ENCODE results near the gene ASIC5. TPM values are rescaled to one million over a fixed set of nuclear protein-coding genes. Genes with fewer than 3 reads are reported as not detected.
A peak's percentile ranks its signal among the peaks of the same experiment; 100 is the strongest.
"Not testable (repeated sequence)": the region's sequence is repeated elsewhere in the genome, so short reads cannot be mapped to it uniquely, and the experiment has no call there.

Gene ASIC5
- total and polyA plus RNA-seq, 4 donors, result not detected

- no peaks in the 10 kb centered on the region for H3K9me3 ChIP-seq (ENCODE audit: control insufficient read depth, insufficient read depth, low read length)
- no peak for DNase-seq (ENCODE audit: low read depth in 4 of 6, low spot score in 6 of 6)
- whole genome bisulfite sequencing (ENCODE audit: insufficient coverage), result no CpG with 5 or more reads among the region's 2 CpGs
- H3K27me3 ChIP-seq (ENCODE audit: control insufficient read depth, insufficient read depth, low read length), result no peaks in the 10 kb centered on the region
- no peak overlapping the region for H3K27ac ChIP-seq (ENCODE audit: low read depth, low read length)
- no peaks in the 10 kb centered on the region for H3K36me3 ChIP-seq (ENCODE audit: control insufficient read depth, insufficient read depth, low read length)
- no peaks in the 10 kb centered on the region for H3K4me1 ChIP-seq (ENCODE audit: control insufficient read depth, insufficient read depth, low read length)
- no peak overlapping the region for H3K4me3 ChIP-seq (ENCODE audit: low read depth, low read length)
These were observed 34.9 kb upstream of the ASIC5 start for GRCh38 chr4:155901013-155901412.

- Histone ChIP-seq H3K4me1 (ENCODE audit: control insufficient read depth, insufficient read depth, low read length) (no peaks in the 10 kb centered on the region), H3K36me3 (ENCODE audit: control insufficient read depth, insufficient read depth, low read length) (no peaks in the 10 kb centered on the region), H3K27me3 (ENCODE audit: control insufficient read depth, insufficient read depth, low read length) (no peaks in the 10 kb centered on the region), H3K4me3 (ENCODE audit: low read depth, low read length) (no peak overlapping the region), H3K27ac (ENCODE audit: low read depth, low read length) (no peak overlapping the region), H3K9me3 (ENCODE audit: control insufficient read depth, insufficient read depth, low read length) (no peaks in the 10 kb centered on the region)
- WGBS (ENCODE audit: insufficient coverage), result 67% methylated on average over 1 of the region's 1 CpG
- DNase-seq (ENCODE audit: low read depth in 4 of 6, low spot score in 6 of 6), result peak in 1 of 6 donors; percentile 23
These were observed 34.3 kb upstream of the ASIC5 start for GRCh38 chr4:155900381-155900780.

GRCh38 chr4:155899891-155900290 lies 33.8 kb upstream of the ASIC5 start:
- Histone ChIP-seq H3K36me3 (ENCODE audit: control insufficient read depth, insufficient read depth, low read length) (no peaks in the 10 kb centered on the region), H3K27ac (ENCODE audit: low read depth, low read length) (no peak overlapping the region), H3K4me3 (ENCODE audit: low read depth, low read length) (no peak overlapping the region), H3K9me3 (ENCODE audit: control insufficient read depth, insufficient read depth, low read length) (no peaks in the 10 kb centered on the region), H3K4me1 (ENCODE audit: control insufficient read depth, insufficient read depth, low read length) (no peaks in the 10 kb centered on the region), H3K27me3 (ENCODE audit: control insufficient read depth, insufficient read depth, low read length) (no peaks in the 10 kb centered on the region)
- DNase-seq (ENCODE audit: low read depth in 4 of 6, low spot score in 6 of 6), result no peak
- WGBS (ENCODE audit: insufficient coverage), result no CpG with 5 or more reads among the region's 3 CpGs

- not testable (repeated sequence) for H3K36me3 ChIP-seq (ENCODE audit: control insufficient read depth, insufficient read depth, low read length); H3K4me1 ChIP-seq (ENCODE audit: control insufficient read depth, insufficient read depth, low read length); H3K27ac ChIP-seq (ENCODE audit: low read depth, low read length); H3K27me3 ChIP-seq (ENCODE audit: control insufficient read depth, insufficient read depth, low read length); DNase-seq (ENCODE audit: low read depth in 4 of 6, low spot score in 6 of 6); H3K9me3 ChIP-seq (ENCODE audit: control insufficient read depth, insufficient read depth, low read length); H3K4me3 ChIP-seq (ENCODE audit: low read depth, low read length)
- WGBS (ENCODE audit: insufficient coverage), result no CpG with 5 or more reads among the region's 2 CpGs
These were observed 32.3 kb upstream of the ASIC5 start for GRCh38 chr4:155898371-155898770.

- no peaks in the 10 kb centered on the region for H3K27me3 ChIP-seq (ENCODE audit: control insufficient read depth, insufficient read depth, low read length)
- H3K4me3 ChIP-seq (ENCODE audit: low read depth, low read length), result no peak overlapping the region
- DNase-seq (ENCODE audit: low read depth in 4 of 6, low spot score in 6 of 6), result no peak
- H3K9me3 ChIP-seq (ENCODE audit: control insufficient read depth, insufficient read depth, low read length), result no peaks in the 10 kb centered on the region
- H3K36me3 ChIP-seq (ENCODE audit: control insufficient read depth, insufficient read depth, low read length), result no peaks in the 10 kb centered on the region
- no peak overlapping the region for H3K27ac ChIP-seq (ENCODE audit: low read depth, low read length)
- no peaks in the 10 kb centered on the region for H3K4me1 ChIP-seq (ENCODE audit: control insufficient read depth, insufficient read depth, low read length)
- 100% methylated on average over 1 of the region's 3 CpGs for WGBS (ENCODE audit: insufficient coverage)
These were observed 25.0 kb upstream of the ASIC5 start for GRCh38 chr4:155891058-155891457.

- no peaks in the 10 kb centered on the region for H3K4me1 ChIP-seq (ENCODE audit: control insufficient read depth, insufficient read depth, low read length)
- no peaks in the 10 kb centered on the region for H3K27me3 ChIP-seq (ENCODE audit: control insufficient read depth, insufficient read depth, low read length)
- no CpG with 5 or more reads among the region's 2 CpGs for WGBS (ENCODE audit: insufficient coverage)
- H3K4me3 ChIP-seq (ENCODE audit: low read depth, low read length), result no peak overlapping the region
- H3K36me3 ChIP-seq (ENCODE audit: control insufficient read depth, insufficient read depth, low read length), result no peaks in the 10 kb centered on the region
- no peak for DNase-seq (ENCODE audit: low read depth in 4 of 6, low spot score in 6 of 6)
- no peaks in the 10 kb centered on the region for H3K9me3 ChIP-seq (ENCODE audit: control insufficient read depth, insufficient read depth, low read length)
- no peak overlapping the region for H3K27ac ChIP-seq (ENCODE audit: low read depth, low read length)
These were observed 23.9 kb upstream of the ASIC5 start for GRCh38 chr4:155889946-155890345.

GRCh38 chr4:155889031-155889793 lies 23.1 kb upstream of the ASIC5 start:
- Histone ChIP-seq H3K9me3 (ENCODE audit: control insufficient read depth, insufficient read depth, low read length) (no peaks in the 10 kb centered on the region), H3K27me3 (ENCODE audit: control insufficient read depth, insufficient read depth, low read length) (no peaks in the 10 kb centered on the region), H3K4me1 (ENCODE audit: control insufficient read depth, insufficient read depth, low read length) (no peaks in the 10 kb centered on the region), H3K36me3 (ENCODE audit: control insufficient read depth, insufficient read depth, low read length) (no peaks in the 10 kb centered on the region), H3K27ac (ENCODE audit: low read depth, low read length) (no peak overlapping the region), H3K4me3 (ENCODE audit: low read depth, low read length) (no peak overlapping the region)
- peak in 2 of 6 donors; percentile 12 to 17 for DNase-seq (ENCODE audit: low read depth in 4 of 6, low spot score in 6 of 6)
- 58% methylated on average over 2 of the region's 5 CpGs for WGBS (ENCODE audit: insufficient coverage)

- H3K27me3 ChIP-seq (ENCODE audit: control insufficient read depth, insufficient read depth, low read length), result no peaks in the 10 kb centered on the region
- H3K4me3 ChIP-seq (ENCODE audit: low read depth, low read length), result no peak overlapping the region
- 100% methylated on average over 3 of the region's 6 CpGs for WGBS (ENCODE audit: insufficient coverage)
- no peaks in the 10 kb centered on the region for H3K9me3 ChIP-seq (ENCODE audit: control insufficient read depth, insufficient read depth, low read length)
- no peak overlapping the region for H3K27ac ChIP-seq (ENCODE audit: low read depth, low read length)
- no peak for DNase-seq (ENCODE audit: low read depth in 4 of 6, low spot score in 6 of 6)
- H3K36me3 ChIP-seq (ENCODE audit: control insufficient read depth, insufficient read depth, low read length), result no peaks in the 10 kb centered on the region
- H3K4me1 ChIP-seq (ENCODE audit: control insufficient read depth, insufficient read depth, low read length), result no peaks in the 10 kb centered on the region
These were observed 21.9 kb upstream of the ASIC5 start for GRCh38 chr4:155887847-155888570.

GRCh38 chr4:155887045-155887444 lies 21.0 kb upstream of the ASIC5 start:
- H3K4me3 ChIP-seq (ENCODE audit: low read depth, low read length), result no peak overlapping the region
- no CpG with 5 or more reads among the region's 1 CpG for whole genome bisulfite sequencing (ENCODE audit: insufficient coverage)
- no peaks in the 10 kb centered on the region for H3K27me3 ChIP-seq (ENCODE audit: control insufficient read depth, insufficient read depth, low read length)
- no peak for DNase-seq (ENCODE audit: low read depth in 4 of 6, low spot score in 6 of 6)
- no peaks in the 10 kb centered on the region for H3K4me1 ChIP-seq (ENCODE audit: control insufficient read depth, insufficient read depth, low read length)
- no peaks in the 10 kb centered on the region for H3K36me3 ChIP-seq (ENCODE audit: control insufficient read depth, insufficient read depth, low read length)
- no peaks in the 10 kb centered on the region for H3K9me3 ChIP-seq (ENCODE audit: control insufficient read depth, insufficient read depth, low read length)
- no peak overlapping the region for H3K27ac ChIP-seq (ENCODE audit: low read depth, low read length)

- Histone ChIP-seq H3K27ac (ENCODE audit: low read depth, low read length) (no peak overlapping the region), H3K9me3 (ENCODE audit: control insufficient read depth, insufficient read depth, low read length) (no peaks in the 10 kb centered on the region), H3K4me1 (ENCODE audit: control insufficient read depth, insufficient read depth, low read length) (no peaks in the 10 kb centered on the region), H3K36me3 (ENCODE audit: control insufficient read depth, insufficient read depth, low read length) (no peaks in the 10 kb centered on the region), H3K4me3 (ENCODE audit: low read depth, low read length) (no peak overlapping the region), H3K27me3 (ENCODE audit: control insufficient read depth, insufficient read depth, low read length) (no peaks in the 10 kb centered on the region)
- DNase-seq (ENCODE audit: low read depth in 4 of 6, low spot score in 6 of 6), result no peak
- WGBS (ENCODE audit: insufficient coverage), result no CpG with 5 or more reads among the region's 6 CpGs
These were observed 19.6 kb upstream of the ASIC5 start for GRCh38 chr4:155885666-155886065.

Data from spinal cord (tissue), 10 donors.